Esophagus squamous epithelium (tissue), 5 donors: ENCODE results near the gene MALRD1. TPM values are rescaled to one million over a fixed set of nuclear protein-coding genes. Genes with fewer than 3 reads are reported as not detected.

Experiments used
- DNase-seq: peaks from one replicate; lab custom pipeline; 2025; lab: John Stamatoyannopoulos, UW
- H3K27ac ChIP-seq, 4 donors: fragments of 200-600 bp; sonication (generic); one replicate each; pipeline ENCODE4 v1.5.1; 2016 to 2019; ENCODE audit warnings: mild to moderate bottlenecking in 1 of 4
- H3K27me3 ChIP-seq, 4 donors: fragments of 200-600 bp; sonication (generic); 1 replicate in 3 of 4; 2 replicates in 1 of 4; pipeline versions ENCODE4 v1.5.1 to v1.6.0; 2017 to 2021; ENCODE audit warnings: antibody characterized with exemption in 1 of 4
- H3K36me3 ChIP-seq, 3 donors: fragments of 200-600 bp; sonication (generic); one replicate each; pipeline ENCODE4 v1.5.1; 2016 to 2019
- H3K4me1 ChIP-seq, 3 donors: fragments of 200-600 bp; sonication (generic); one replicate each; pipeline ENCODE4 v1.5.1; 2017 to 2019
- H3K4me3 ChIP-seq, 4 donors: fragments of 200-600 bp; sonication (generic); 1 replicate in 3 of 4; 2 replicates in 1 of 4; pipeline ENCODE4 v1.5.1; 2016 to 2019; ENCODE audit warnings: mild to moderate bottlenecking in 2 of 4, moderate library complexity in 1 of 4
- H3K9me3 ChIP-seq, 3 donors: fragments of 200-600 bp; sonication (generic); one replicate each; pipeline ENCODE4 v1.5.1; 2016 to 2019
- CTCF ChIP-seq, 6 experiments: fragments of 450-650 bp in 4 of 6; fragments of 200-600 bp in 2 of 6; sonication (generic) in 2 of 6; IDR thresholded peaks; one replicate each; pipeline ENCODE4 v1.5.1; 2016 to 2019; ENCODE audit warnings: antibody characterized with exemption in 6 of 6, mild to moderate bottlenecking in 4 of 6, moderate library complexity in 4 of 6
- POLR2A ChIP-seq, 4 donors: fragments of 450-650 bp; IDR thresholded peaks; one replicate each; pipeline ENCODE4 v1.6.1; 2017; ENCODE audit warnings: antibody characterized with exemption in 4 of 4, mild to moderate bottlenecking in 4 of 4, moderate library complexity in 3 of 4
- WGBS, 2 donors: methylation state at CpG; one replicate each; pipeline ENCODE4 v1.1.5; 2018; 5-methylcytosine and 5-hydroxymethylcytosine counted together
- intact Hi-C: fragments of 100-400 bp; cut with DNase I; formaldehyde crosslinking; loops from one replicate; pipeline ENCODE4 v1.15.0; 2022
- total RNA-seq, 4 donors: library from RNA; depleted of rRNA; stranded (reverse); fragments of >200 nt; gene quantifications; one replicate each; pipeline ENCODE4 v1.1.0, GENCODE V29; 2016
- donor health status: DM: yes; HTN: yes; CAD: no.

Gene MALRD1
- total RNA-seq, 4 donors from 2014 or later, result 0.38 TPM; not detected in 3

DNA sequence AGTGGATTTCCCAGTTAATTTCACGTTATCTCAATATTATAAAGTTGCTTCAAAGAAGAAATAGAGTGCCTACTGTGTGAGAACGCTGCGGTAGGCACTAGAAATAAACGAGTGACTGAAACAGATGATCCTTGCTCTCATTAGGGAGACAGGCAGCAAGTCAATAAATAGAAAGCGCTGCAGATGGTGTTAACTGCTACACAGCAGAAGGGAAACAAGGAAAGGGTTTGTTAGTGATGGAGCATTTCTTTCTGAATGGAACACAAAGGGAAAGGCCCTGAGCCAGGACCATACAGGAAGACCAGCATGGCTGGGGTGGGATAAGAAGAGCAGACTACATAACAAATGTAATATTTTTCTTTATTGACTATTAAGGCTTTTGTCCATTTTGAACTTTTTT is 235.2 kb downstream of the MALRD1 start:
- intact Hi-C loops, result no loop called here
- Histone ChIP-seq H3K27me3 (no peaks in the 10 kb centered on the region), H3K9me3 (no peaks in the 10 kb centered on the region), H3K4me3 (no peak overlapping the region), H3K27ac (no peak overlapping the region), H3K36me3 (no peaks in the 10 kb centered on the region), H3K4me1 (no peaks in the 10 kb centered on the region)
- TF ChIP-seq CTCF (IDR thresholded peaks at IDR 0.05) (no peak), POLR2A (IDR thresholded peaks at IDR 0.05) (no peak)
- WGBS, 2 donors, result 53 to 69% methylated on average over 5 of the region's 5 CpGs
- no peak for DNase-seq

DNA sequence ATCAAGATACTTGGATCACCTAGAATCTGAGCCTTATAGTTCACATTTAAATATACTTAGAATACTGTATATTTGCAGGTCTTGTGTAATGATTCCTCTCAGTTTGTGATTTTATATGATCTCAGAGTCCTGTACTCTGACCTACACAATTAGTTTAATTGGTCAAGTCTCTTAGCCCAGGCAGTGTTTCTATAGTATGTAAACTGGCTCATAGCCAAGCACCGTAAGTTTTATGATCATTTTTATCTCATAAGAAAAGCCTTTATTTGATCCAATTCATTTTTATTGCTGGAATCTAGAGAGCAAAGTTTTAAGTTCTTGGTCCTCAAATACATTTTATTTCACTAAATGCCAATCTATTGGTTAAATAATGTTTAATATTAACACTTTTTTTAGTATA is 242.2 kb downstream of the MALRD1 start:
- 21 to 22% methylated on average over 1 of the region's 1 CpG for WGBS, 2 donors
- H3K27me3 ChIP-seq, result no peaks in the 10 kb centered on the region

DNA sequence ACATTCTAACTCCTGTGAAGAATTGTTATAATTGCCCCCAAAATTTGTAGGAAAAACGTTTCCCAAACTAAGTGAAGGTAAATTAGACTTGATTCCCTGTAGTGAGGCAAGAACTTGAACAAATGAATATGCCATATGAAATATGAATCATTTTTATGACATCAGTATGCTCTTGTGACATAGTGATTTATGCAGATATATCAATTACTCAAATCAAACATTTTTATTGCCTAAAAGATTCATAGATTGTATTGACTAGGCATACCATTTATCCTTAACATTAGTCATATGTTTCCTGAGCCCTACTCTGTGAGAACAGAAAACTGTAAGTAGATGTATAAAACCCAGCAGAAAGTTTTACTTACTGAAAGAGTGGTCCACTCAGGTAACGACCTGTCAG is 245.6 kb downstream of the MALRD1 start:
- H3K4me1 ChIP-seq, result no peaks in the 10 kb centered on the region
- H3K4me3 ChIP-seq, result no peak overlapping the region
- no peaks in the 10 kb centered on the region for H3K27me3 ChIP-seq
- H3K36me3 ChIP-seq, result no peaks in the 10 kb centered on the region
- no peaks in the 10 kb centered on the region for H3K9me3 ChIP-seq
- intact Hi-C loops, result no loop called here
- 39 to 46% methylated on average over 2 of the region's 2 CpGs for WGBS, 2 donors
- DNase-seq, result no peak
- no peak overlapping the region for H3K27ac ChIP-seq
- TF ChIP-seq CTCF (IDR thresholded peaks at IDR 0.05) (no peak), POLR2A (IDR thresholded peaks at IDR 0.05) (no peak)

More for the DNA sequence above, 242.2 kb downstream of the MALRD1 start:
- no peak overlapping the region for H3K4me3 ChIP-seq
- intact Hi-C loops, result no loop called here
- H3K4me1 ChIP-seq, result no peaks in the 10 kb centered on the region
- TF ChIP-seq CTCF (IDR thresholded peaks at IDR 0.05) (no peak), POLR2A (IDR thresholded peaks at IDR 0.05) (no peak)
- no peak for DNase-seq
- H3K9me3 ChIP-seq, result no peaks in the 10 kb centered on the region
- no peaks in the 10 kb centered on the region for H3K36me3 ChIP-seq
- H3K27ac ChIP-seq, result no peak overlapping the region

DNA sequence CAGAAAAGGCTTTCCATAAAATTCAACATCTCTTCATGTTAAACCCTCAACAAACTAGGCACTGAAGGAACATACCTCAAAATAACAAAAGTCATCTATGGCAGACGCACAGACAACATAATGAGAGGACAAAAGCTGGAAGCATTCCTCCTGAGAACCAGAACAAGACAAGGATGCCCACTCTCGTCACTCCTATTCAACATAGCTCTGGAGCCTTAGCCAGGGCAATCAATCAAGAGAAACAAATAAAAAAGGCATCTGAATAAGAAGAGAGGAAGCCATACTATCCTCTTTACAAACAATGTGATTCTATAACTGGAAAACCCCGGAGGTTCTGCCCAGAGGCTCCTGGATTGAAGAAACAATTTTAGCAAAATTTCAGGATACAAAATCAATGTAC is 251.0 kb downstream of the MALRD1 start:
- DNase-seq, result no peak
- TF ChIP-seq CTCF (IDR thresholded peaks at IDR 0.05), result no peak
- Histone ChIP-seq H3K36me3 (no peaks in the 10 kb centered on the region), H3K4me3 (no peak overlapping the region), H3K9me3 (no peaks in the 10 kb centered on the region), H3K4me1 (no peaks in the 10 kb centered on the region), H3K27me3 (no peaks in the 10 kb centered on the region), H3K27ac (no peak overlapping the region)
- 38 to 40% methylated on average over 3 of the region's 3 CpGs for WGBS, 2 donors
- intact Hi-C loops, result no loop called here

GRCh38 chr10:19302117-19302516 is 253.5 kb downstream of the MALRD1 start:
- Histone ChIP-seq H3K4me3 (no peak overlapping the region), H3K9me3 (no peaks in the 10 kb centered on the region), H3K27ac (no peak overlapping the region), H3K27me3 (no peaks in the 10 kb centered on the region), H3K4me1 (no peaks in the 10 kb centered on the region), H3K36me3 (no peaks in the 10 kb centered on the region)
- TF ChIP-seq POLR2A (IDR thresholded peaks at IDR 0.05), result no peak
- no peak for TF ChIP-seq CTCF (IDR thresholded peaks at IDR 0.05)
- intact Hi-C loops, result no loop called here
- DNase-seq, result no peak
- 87 to 92% methylated on average over 4 of the region's 4 CpGs for WGBS, 2 donors
